HG03571 (cell line): Measurements from ENCODE around the gene STH.

ENCODE experiments used
- ATAC-seq: cut with Tn5 transposase; IDR thresholded peaks from one replicate; pipeline ENCODE4 v1.9.1; 2021; ENCODE audit not compliant: unreplicated experiment

STH gene

GRCh38 chr17:46025060-46025459, 26.0 kb downstream of the STH start:
- no peak for ATAC-seq

- ATAC-seq: no peak
Measured at GRCh38 chr17:46025510-46026165, 26.6 kb downstream of the STH start.

- ATAC-seq: no peak
Measured at GRCh38 chr17:46026166-46027047, 27.4 kb downstream of the STH start.

- ATAC-seq: no peak
Measured at GRCh38 chr17:46027048-46027975, 28.3 kb downstream of the STH start.

DNA sequence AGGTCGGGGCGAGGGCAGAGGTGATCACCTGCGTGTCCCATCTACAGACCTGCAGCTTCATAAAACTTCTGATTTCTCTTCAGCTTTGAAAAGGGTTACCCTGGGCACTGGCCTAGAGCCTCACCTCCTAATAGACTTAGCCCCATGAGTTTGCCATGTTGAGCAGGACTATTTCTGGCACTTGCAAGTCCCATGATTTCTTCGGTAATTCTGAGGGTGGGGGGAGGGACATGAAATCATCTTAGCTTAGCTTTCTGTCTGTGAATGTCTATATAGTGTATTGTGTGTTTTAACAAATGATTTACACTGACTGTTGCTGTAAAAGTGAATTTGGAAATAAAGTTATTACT, 28.9 kb downstream of the STH start:
- ATAC-seq: no peak

DNA sequence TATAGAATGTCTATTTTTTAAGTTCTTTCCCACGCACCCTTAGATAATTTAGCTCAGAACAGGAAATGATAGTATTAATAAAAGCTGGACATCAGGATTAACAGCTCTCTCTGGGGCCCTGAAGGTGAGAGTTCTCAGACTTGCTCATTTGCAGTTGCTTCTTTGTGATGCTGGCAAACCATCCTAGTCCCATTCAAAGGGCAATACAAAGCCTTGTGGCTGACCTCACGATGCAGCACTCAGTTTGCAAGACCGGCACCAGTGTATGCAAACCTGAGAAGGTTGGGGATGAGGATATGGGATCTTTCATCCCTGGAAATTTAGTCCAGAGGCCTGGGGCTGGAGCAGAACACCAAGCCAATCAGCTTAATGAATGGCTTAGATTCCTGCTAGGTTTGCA, 29.3 kb downstream of the STH start:
- no peak for ATAC-seq

GRCh38 chr17:46028981-46029565, 30.0 kb downstream of the STH start:
- ATAC-seq: no peak

DNA sequence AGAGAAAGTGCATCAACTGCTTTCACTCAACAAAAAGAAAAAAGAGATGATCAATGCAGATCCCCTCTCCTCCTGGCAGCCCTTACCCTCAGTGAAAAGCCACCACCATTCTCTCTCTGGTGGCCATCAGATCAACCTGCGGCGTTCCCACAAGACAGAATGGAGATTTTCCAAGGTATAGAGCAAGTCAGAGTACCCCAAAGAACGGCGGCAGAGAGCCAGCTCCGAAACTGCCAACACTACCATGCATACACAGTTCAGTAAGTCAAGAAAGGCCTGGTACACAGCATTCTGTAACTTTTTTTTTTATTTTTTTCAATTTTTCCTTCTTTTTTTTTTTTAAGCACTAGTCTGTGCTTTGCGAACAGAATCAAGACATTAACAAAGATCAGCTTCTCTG, 30.6 kb downstream of the STH start:
- no peak for ATAC-seq

- no peak for ATAC-seq
Measured at GRCh38 chr17:46030752-46031151, 31.7 kb downstream of the STH start.

GRCh38 chr17:46031440-46031839, 32.4 kb downstream of the STH start:
- no peak for ATAC-seq

GRCh38 chr17:46031920-46032319, 32.9 kb downstream of the STH start:
- ATAC-seq: no peak

DNA sequence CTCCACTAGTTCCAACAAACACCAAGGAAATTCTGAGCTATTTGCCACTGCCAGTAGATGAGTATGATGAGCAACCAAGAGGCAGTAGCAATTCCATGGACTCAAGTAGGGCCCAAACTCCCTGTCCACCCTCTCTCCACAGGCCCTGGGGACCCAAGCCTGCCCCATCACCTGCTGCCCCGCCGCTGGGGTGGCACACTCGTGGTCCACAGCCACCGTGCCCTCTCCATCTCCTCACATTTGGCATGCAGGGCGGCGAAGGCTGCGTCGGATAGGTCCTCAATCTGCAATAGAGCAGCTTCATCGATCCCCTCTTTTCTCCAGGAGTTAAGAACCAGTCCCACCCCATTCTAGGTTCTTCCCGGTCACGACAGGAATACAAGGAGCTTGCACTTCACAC, 33.9 kb downstream of the STH start:
- ATAC-seq: no peak

DNA sequence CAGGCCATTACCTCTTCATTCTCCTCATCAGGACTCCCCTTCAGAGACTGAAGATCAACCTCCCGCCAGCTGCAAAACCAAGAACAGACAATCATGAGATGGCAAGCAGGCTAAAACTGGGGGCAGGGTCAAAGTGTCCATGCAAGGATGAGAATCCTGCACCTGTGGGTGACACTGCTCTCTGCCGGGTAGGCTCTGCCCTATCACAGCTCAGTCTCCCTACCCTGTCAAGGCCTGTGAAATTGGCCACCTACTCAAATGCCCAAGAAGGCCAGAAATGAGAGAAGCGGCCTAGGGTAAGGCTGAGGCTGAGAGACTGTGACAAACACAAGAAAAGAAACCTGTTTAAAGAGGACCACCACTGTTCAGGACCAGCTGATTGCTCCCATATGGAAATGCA, 34.3 kb downstream of the STH start:
- no peak for ATAC-seq

- no peak for ATAC-seq
Measured at GRCh38 chr17:46035112-46035818, 36.2 kb downstream of the STH start.

- no peak for ATAC-seq
Measured at GRCh38 chr17:46036491-46036890, 37.4 kb downstream of the STH start.

DNA sequence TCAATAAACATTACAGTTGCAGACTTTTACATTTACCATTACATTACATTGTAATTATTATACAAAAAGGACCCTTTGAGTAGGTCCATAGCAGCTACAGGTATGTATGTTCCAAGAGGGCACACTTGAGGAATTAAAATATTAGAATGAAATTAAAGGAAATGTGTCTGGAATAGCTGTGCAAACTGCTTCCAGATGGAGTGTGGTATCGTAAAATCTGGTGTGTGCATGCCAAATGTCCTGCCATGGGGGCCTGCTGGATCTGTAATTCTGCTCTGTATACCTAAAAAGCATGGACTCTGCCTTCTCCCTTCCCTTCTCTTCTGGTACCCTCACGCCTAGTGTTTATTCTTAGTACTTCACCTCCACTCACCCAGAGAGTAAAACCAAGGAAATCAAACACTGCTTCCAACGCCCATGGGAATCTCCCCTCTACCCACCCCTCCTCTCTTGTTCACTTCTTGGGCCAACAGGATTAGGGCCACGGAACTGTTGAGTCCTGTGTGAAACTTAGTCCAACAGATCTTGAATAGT, 38.7 kb downstream of the STH start:
- no peak for ATAC-seq

- ATAC-seq: no peak
Measured at GRCh38 chr17:46038414-46038813, 39.4 kb downstream of the STH start.

GRCh38 chr17:46038937-46039336, 39.9 kb downstream of the STH start:
- no peak for ATAC-seq

- ATAC-seq: no peak
Measured at GRCh38 chr17:46039592-46040186, 40.6 kb downstream of the STH start.

- ATAC-seq: no peak
Measured at GRCh38 chr17:46042246-46042645, 43.2 kb downstream of the STH start.
